HFF-Myc (cell line): Measurements from ENCODE around the gene LIPC.

Experiments used
- DNase-seq: peaks from one replicate; pipeline ENCODE4 v3.0.0-alpha.2; 2011; ENCODE audit warnings: low read depth; ENCODE audit errors: extremely low read depth
- H3K4me3 ChIP-seq: replicated peaks from 2 replicates; pipeline ENCODE4 v1.5.1; 2011; ENCODE audit warnings: low read depth, mild to moderate bottlenecking, control low read depth, low read length
- TF ChIP-seq, protein P1 (sequence below): IDR thresholded peaks from 2 replicates; pipeline ENCODE4 v1.5.1; 2012; ENCODE audit warnings: mild to moderate bottlenecking, low read depth, low read length, control low read depth; ENCODE audit errors: missing control alignments

Gene LIPC

DNA sequence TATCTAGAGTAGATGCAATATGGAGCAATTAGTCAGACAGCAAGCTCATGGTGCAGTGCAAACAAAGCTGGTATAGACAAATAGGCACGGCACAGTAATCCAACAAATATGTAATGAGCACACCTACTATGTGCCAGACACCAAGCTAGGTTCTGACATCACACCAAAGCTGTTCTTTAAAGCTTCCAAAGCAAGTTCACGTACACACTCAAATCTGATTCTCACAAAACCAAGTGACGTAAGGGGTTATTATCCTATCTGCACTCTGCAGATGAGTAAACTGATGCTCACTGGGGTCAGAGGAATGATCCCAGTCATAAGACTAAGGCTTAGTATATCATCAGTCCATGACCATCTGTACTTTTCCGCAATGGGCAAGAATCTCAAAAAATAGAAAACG is 27.8 kb upstream of the LIPC start:
- no peak overlapping the region for H3K4me3 ChIP-seq
- DNase-seq, result no peak
- TF ChIP-seq, protein P1, sequence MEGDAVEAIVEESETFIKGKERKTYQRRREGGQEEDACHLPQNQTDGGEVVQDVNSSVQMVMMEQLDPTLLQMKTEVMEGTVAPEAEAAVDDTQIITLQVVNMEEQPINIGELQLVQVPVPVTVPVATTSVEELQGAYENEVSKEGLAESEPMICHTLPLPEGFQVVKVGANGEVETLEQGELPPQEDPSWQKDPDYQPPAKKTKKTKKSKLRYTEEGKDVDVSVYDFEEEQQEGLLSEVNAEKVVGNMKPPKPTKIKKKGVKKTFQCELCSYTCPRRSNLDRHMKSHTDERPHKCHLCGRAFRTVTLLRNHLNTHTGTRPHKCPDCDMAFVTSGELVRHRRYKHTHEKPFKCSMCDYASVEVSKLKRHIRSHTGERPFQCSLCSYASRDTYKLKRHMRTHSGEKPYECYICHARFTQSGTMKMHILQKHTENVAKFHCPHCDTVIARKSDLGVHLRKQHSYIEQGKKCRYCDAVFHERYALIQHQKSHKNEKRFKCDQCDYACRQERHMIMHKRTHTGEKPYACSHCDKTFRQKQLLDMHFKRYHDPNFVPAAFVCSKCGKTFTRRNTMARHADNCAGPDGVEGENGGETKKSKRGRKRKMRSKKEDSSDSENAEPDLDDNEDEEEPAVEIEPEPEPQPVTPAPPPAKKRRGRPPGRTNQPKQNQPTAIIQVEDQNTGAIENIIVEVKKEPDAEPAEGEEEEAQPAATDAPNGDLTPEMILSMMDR, result no peak

GRCh38 chr15:58404722-58405121 is 27.1 kb upstream of the LIPC start:
- TF ChIP-seq, protein P1, result no peak
- no peak overlapping the region for H3K4me3 ChIP-seq
- no peak for DNase-seq

GRCh38 chr15:58405865-58406264 is 25.9 kb upstream of the LIPC start:
- no peak overlapping the region for H3K4me3 ChIP-seq
- no peak for DNase-seq
- TF ChIP-seq, protein P1, result no peak

- TF ChIP-seq, protein P1, result no peak
- DNase-seq, result no peak
- no peak overlapping the region for H3K4me3 ChIP-seq
These were observed 25.0 kb upstream of the LIPC start for GRCh38 chr15:58406811-58407210.

- TF ChIP-seq, protein P1, result no peak
- DNase-seq, result no peak
- no peak overlapping the region for H3K4me3 ChIP-seq
These were observed 24.5 kb upstream of the LIPC start for GRCh38 chr15:58407236-58407775.

- TF ChIP-seq, protein P1, result no peak
- no peak for DNase-seq
- H3K4me3 ChIP-seq, result no peak overlapping the region
These were observed 24.0 kb upstream of the LIPC start for GRCh38 chr15:58407778-58408177.

- TF ChIP-seq, protein P1, result no peak
- no peak for DNase-seq
- no peak overlapping the region for H3K4me3 ChIP-seq
These were observed 21.9 kb upstream of the LIPC start for GRCh38 chr15:58409861-58410260.
